GM12874 (cell line): ENCODE measurements around the gene GLRA1.

Experiments
- TF ChIP-seq, protein P1 (sequence below): IDR thresholded peaks from 2 replicates; pipeline ENCODE4 v1.5.1; 2011; ENCODE audit warnings: low read depth, mild to moderate bottlenecking, control low read depth, low read length, moderate library complexity; ENCODE audit not compliant: insufficient read depth

The GLRA1 gene

DNA sequence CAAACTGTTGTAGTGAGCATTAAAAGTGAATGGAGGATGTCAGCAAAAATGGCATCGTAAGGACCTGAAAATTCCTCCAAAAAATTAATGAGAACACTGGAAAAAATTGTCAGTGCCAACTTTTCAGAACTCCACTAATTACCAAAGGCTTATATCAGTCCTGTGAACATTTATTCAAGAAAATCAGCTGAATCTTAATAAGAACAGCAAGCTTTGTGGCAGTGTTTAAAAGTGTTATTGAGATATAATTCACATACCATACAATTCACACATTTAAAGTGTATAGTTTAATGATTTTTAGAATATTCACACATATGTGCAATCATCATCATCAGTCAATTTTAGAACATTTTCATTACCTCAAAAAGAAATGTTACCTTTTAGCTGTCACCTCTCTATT is 95.3 kb downstream of the GLRA1 start:
- TF ChIP-seq, protein P1, sequence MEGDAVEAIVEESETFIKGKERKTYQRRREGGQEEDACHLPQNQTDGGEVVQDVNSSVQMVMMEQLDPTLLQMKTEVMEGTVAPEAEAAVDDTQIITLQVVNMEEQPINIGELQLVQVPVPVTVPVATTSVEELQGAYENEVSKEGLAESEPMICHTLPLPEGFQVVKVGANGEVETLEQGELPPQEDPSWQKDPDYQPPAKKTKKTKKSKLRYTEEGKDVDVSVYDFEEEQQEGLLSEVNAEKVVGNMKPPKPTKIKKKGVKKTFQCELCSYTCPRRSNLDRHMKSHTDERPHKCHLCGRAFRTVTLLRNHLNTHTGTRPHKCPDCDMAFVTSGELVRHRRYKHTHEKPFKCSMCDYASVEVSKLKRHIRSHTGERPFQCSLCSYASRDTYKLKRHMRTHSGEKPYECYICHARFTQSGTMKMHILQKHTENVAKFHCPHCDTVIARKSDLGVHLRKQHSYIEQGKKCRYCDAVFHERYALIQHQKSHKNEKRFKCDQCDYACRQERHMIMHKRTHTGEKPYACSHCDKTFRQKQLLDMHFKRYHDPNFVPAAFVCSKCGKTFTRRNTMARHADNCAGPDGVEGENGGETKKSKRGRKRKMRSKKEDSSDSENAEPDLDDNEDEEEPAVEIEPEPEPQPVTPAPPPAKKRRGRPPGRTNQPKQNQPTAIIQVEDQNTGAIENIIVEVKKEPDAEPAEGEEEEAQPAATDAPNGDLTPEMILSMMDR = no peak

DNA sequence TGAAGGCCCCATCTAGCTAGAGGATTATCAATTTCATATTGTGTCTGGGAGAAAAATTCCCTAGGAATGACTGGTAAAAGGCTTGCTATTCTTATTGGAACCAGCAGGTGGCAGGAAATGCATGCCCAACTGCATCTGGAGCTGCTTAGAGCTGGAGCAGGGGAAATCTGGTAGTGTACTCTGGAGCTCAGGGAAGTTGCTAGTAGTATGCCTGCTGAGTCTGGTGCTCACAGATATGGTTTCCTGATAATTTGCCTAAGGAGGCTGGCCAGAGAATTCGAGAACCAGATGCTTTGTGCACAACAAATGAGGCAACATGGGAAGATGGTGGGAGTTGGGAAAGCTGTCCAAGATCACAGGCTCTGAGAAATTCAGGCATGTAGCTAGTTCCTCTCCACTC is 99.2 kb downstream of the GLRA1 start:
- TF ChIP-seq, protein P1 = peak; percentile 74

DNA sequence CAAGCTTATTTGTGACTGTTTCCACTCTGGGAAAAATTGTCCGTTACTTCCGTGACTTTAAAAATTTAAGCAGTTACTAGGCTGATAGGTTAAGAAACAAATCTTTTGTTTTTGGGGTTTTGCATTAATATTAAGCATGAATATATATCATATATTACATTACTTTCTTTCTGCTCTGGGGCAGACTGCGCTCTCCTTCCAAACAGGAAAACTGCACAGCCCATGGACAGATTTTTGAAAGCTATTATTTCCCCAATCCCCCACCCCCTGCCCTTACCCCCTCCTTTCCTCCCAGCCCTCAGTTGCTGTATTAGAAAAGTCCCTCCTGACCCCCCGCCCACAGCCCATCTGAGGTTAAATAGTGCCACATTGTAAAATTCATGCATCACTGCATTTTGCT is 102.5 kb downstream of the GLRA1 start:
- TF ChIP-seq, protein P1 = no peak

- TF ChIP-seq, protein P1 = no peak
Measured at GRCh38 chr5:151820903-151821302, 103.7 kb downstream of the GLRA1 start.

DNA sequence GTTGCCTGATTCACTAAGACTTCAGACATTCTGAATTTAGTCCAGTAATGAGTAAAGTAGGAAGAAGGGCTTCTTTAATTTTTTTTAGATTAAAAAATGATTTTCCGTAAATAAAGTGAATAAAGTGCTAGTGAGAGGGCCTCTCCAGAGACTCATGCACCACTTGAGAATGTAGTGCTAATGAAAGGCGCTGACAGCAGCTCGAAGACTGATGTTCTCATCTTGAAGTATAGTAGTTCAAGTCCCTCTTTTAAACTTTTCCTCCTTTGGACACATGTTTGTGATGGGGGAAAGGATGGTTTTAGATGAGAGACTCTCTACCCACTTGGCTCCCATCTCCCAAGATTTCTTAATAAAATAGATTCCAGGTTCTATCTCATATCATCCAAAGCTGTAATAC is 104.4 kb downstream of the GLRA1 start:
- TF ChIP-seq, protein P1 = no peak

DNA sequence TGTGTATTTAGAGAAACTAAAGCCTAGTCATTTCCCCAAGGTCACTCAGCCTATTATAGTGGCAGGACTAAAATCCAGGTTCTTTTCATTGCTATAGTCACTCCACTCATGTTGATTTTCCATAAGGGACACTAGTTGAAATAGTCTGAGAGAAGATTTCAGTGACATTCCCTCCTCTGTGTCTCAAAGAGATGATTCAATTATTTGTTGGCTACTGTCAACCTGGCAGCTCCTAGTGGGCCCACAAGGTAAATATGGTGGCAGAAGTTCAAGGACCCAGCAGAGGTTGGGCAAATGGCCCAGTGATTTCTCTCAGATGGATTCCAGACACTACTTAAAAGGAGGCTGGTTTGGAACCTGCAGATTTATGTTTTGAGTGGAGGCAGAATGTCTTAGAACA is 104.8 kb downstream of the GLRA1 start:
- TF ChIP-seq, protein P1 = no peak

- TF ChIP-seq, protein P1 = no peak
Measured at GRCh38 chr5:151815051-151815450, 109.6 kb downstream of the GLRA1 start.
